Measurements from ENCODE around the gene ATP23.

The ATP23 gene

DNA sequence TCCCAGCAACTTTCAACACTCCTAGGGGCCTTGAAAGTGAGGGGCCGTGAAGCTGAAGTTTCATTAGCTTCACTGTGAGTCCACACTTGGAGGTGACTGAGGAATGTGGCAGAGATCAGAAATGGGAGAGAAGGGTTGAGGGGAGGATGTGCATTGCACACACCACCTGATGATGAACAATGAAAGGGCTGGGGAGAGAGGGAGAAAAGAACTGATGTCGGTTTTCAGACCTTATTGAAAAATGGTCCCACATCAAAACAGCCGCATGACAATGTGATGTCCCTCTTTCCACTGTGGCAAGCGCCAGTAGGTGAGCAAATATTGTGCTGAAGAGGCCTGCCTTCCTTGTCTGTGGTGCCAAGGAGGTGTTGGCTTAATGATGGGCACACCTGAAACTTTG, 32.3 kb upstream of the ATP23 start:
- no peak for DNase-seq

DNA sequence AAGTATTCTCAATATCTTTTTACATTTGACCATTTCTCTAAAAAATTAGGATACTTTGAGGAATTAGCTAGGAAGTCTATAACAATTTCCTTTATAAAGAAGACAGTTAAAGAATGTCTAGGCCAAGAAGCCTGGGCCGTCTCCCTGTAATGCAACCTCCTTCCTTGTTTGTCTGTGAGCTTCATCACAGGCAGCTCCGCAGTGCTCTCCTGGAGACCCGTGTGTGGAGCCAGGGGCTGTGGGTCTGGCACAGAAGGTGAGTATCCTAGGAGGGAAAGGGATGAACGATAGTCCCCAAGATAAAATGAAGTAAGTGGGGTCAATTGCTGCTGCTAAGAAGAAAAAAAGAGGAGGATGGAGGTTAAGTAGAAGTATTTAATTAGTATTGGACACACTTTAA, 31.8 kb upstream of the ATP23 start:
- no peak for DNase-seq

DNA sequence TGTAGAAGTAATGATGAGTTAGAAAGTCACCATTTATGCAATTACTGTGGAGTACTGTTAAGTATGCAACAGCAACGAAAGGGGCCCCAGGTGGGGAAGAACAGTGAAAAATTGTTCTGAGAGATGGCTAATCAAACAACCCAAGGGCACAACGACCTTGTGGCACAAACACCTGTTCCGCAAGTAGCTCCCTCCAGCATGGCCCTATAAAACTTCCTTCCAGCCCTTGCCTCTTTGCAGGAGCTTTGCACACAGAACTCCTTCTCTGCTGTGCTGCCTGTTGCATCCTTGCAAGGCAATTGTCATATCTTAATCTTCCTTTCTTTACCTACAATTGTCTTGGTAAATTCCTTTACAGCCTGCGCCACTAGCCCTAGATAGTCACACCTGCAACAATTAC, 23.2 kb upstream of the ATP23 start:
- DNase-seq = no peak

DNA sequence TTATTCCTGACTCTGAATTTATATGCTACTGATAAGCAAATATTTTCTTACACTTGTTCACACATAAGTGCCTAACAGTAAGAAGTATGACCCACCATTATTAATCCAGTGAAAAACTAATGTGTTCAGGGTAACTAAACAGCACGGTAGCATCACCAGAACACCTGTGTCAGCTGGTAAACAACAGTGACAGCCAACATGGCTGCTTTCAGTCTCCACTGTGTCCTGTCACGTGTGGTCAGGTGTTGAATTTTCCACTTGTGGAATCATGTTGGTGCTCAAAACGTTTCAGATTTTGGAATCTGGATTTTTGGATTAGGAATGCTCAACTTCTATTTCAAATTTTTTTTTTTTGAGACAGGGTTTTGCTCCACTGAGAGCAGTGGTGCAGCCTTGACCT, 14.3 kb upstream of the ATP23 start:
- no peak for DNase-seq

- DNase-seq = no peak
These were observed 12.1 kb upstream of the ATP23 start for GRCh38 chr12:57929092-57929830.

DNA sequence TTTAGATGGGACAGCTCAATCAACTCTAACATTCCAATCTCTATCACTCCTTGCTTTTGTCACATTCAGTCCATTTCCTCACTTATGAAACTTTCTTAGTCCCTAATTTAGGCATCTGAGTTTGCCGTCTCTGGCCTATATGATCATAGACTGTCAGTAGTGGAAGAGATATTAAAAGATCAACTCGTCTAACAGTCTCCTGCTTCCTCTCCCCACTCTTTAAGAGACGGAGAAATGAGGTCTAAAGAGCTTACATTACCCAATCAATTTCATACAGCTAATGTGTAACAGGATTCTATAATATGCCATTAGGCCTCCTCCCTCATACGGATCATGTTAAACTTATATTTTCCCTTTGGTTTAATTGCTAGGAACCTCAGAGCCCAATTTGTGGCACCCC, 6.5 kb upstream of the ATP23 start:
- DNase-seq = no peak

GRCh38 chr12:57935331-57935730, 6.0 kb upstream of the ATP23 start:
- no peak for DNase-seq

GRCh38 chr12:57935839-57936512, 5.4 kb upstream of the ATP23 start:
- peak; percentile 86 for DNase-seq

- no peak for DNase-seq
These were observed 4.9 kb upstream of the ATP23 start for GRCh38 chr12:57936513-57936883.

GRCh38 chr12:57939291-57939690, 2.1 kb upstream of the ATP23 start:
- DNase-seq = no peak

DNA sequence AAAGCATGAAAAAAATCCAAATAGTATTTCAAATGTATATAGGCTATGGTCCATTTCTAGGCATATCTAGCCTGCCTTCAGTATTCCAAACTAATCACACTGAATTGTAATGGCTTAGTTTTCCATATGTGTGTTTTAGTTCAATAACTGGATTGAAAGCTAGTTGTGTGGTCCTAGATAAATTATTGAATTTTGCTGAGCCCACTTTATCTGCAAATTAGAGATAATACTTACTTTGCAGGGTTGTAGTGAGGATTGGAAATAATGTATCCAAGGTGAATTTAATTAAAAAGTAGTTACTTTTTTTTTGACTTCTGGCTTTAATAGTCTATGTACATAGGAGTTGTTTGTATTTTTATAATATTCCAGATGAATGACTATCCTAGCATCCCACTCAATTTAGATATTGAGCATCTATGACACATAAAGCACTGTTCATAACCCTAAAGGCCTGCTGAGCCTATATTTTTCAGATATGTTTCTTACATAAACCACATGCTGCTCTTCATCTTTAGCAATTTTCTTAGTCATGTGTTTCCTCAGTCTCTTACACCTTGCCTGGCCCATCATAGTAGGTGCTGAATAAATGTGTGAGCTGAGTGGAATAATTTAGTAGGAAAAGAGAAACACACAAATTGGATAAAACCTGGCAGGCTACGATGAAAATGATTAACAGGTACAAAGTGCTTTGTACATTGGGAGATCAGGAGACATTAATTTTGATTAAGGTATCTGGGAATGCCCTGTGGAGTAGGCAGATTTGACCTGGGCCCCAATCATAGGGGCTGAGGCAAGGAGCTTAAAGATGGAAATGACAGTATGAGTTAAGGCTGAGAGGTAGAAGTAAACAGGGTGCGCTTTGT, 1.1 kb upstream of the ATP23 start:
- DNase-seq = no peak

DNA sequence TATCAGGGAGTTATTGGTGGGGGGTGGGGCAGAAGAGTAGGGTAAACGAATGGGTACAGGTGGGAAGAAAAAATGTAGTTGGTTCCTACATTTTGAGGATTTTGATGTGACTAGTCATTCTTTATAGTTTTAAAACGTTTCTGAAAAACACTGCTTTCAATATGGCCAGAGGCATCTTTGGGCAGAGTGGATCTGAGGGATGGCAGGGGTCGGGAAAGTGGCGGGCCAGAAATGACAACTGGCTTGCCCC, 527 bp upstream of the ATP23 start:
- DNase-seq = no peak

DNA sequence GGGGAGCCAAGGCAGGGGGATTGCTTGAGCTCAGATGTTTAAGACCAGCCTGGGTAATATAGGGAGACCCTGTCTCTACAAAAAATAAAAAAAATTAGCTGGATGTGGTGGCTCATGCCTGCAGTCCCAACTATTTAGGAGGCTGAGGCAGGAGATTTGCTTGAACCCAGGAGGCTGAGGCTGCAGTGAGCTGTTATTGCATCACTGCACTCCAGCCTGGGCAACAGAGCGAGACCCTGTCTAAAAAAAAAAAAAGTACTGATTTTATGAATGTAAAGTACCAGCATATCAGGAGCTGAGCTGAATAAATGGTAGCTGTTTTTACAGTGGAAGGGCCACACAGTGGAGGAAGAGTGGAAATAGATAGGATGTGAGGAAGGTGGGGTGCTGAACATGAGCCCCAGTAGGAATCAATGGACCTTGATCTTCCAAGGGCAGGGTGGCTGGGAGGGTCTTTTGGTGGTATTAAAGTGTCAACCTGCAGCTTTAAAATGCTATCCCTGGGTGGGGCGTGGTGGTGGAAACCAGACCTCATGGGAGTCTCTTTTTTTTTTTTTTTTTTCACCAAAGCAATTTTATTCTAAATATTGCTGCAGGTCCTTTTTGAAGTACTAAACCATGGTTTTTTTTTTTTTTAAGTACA, 2.2 kb downstream of the ATP23 start:
- DNase-seq = no peak

- no peak for DNase-seq
These were observed 3.1 kb downstream of the ATP23 start for GRCh38 chr12:57944313-57945023.

DNA sequence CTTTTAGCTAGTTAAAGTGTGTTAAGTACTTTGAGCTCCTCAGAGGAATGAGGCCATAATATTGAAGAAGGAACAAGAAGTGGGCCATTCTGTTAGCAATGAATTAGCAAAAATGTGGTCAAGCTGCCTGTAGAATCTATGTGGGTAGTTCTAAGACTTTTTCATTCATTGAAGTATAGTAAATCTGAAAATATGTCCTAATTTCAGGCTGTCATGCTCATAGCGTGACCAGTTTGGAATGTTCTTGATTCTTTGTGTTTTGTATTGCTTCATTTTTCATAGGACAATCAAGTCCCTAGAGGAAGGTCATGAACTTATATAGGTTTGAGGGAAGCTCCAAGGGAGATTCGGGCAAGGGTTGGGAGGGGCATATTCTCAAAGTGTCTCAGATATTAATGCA, 11.4 kb downstream of the ATP23 start:
- no peak for DNase-seq

- no peak for DNase-seq
These were observed 13.4 kb downstream of the ATP23 start for GRCh38 chr12:57954768-57955167.

GRCh38 chr12:57958061-57958657, 16.8 kb downstream of the ATP23 start:
- DNase-seq = no peak

- no peak for DNase-seq
These were observed 23.1 kb downstream of the ATP23 start for GRCh38 chr12:57964421-57964820.

- DNase-seq = no peak
These were observed 24.4 kb downstream of the ATP23 start for GRCh38 chr12:57965766-57966165.

DNA sequence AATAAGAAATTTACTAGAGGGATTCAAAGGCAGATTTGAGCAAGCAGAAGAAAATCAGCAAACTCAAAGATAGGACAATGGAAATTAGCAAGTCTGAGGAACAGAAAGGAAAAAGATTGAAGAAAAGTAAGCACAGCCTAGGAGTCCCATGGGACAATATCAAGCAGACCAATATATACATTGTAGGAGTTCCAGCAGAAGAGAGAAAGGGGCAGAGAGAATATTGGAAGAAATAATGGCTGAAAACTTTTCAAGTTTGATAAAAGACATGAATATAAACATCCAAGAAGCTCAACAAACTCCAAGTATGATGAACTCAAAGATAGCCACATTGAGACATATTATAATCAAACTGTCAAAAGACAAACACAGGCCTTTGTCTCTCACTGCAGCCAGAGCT, 25.2 kb downstream of the ATP23 start:
- DNase-seq = no peak

DNA sequence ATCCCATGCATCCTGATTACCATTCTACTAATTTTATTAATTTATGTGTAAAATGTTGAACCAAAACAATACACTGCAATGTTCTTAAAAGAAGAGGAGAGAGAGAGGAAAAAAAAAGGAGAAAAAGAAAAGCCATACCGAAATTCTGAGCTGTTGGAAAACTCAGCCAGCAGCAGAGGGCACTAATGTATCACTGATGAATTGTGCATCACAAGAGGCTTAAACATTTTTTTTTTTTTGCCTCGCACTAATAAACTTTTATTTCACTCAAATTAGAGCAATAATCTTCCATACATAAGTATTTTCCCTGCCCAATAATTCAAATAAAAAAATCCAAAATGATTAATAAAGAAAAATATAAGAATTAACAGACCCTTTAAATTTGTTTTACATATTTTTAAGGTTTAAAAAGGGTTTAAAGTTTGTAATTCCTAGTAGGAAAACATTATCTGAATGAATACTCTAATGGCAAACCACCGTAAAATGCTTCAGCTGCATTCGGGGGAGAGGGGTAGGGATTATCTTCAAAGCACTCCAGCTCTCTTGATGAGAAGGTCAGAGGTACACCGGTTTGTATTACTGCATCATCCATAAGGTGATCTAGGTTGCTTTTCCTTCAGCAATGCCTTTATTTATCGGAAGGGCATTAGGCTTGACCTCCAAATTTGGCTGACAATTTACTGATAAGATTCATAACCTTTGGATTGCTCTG, 41.9 kb downstream of the ATP23 start:
- no peak for DNase-seq

All from NCI-H1092 (cell line).